ENCODE measurements around the gene CDH23. TPM values are rescaled to one million over a fixed set of nuclear protein-coding genes. Genes with fewer than 3 reads are reported as not detected.

The CDH23 gene
- total RNA-seq, 1 donor from 2014 or later = 10.3 TPM

DNA sequence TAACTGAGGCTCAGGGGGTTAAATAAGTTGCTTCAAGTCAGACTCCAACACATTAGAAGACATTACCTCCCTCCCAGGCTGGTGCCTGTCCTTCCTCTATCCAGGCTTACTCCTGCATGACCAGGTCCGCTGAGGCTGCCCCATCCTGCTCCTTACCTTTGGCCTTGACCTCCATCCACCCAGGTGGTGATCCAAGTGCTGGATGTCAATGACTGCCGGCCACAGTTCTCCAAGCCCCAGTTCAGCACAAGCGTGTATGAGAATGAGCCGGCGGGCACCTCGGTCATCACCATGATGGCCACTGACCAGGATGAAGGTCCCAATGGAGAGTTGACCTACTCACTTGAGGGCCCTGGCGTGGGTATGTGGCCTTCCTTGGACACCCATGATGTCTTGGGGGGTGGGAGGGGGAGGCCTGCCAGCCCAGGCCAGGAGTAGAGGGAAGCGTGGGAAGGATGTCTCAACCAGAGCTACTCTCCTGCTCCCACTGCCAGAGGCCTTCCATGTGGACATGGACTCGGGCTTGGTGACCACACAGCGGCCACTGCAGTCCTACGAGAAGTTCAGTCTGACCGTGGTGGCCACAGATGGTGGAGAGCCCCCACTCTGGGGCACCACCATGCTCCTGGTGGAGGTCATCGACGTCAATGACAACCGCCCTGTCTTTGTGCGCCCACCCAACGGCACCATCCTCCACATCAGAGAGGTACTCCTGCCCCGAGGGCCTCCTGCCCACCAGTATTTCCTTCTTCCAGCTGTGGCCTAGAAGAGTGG lies 406.2 kb downstream of the CDH23 start:
- Histone ChIP-seq H3K4me3 (no peak overlapping the region), H3K36me3 (no peaks in the 10 kb centered on the region), H3K27me3 (no peaks in the 10 kb centered on the region), H3K27ac (no peak overlapping the region), H3K4me1 (no peaks in the 10 kb centered on the region), H3K9me3 (no peaks in the 10 kb centered on the region)
- DNase-seq (ENCODE audit: extremely low spot score in 2 of 2) = no peak
- intact Hi-C loops (cut with DNase I) = loop anchor here (10.0 kb wide), 1 partner anchor 408 kb away; the partner anchor contains the start of gene CDH23
- TF ChIP-seq POLR2AphosphoS5 (IDR thresholded peaks at IDR 0.05; ENCODE audit: insufficient read depth in 1 of 2, low read depth in 1 of 2) = no peak
- TF ChIP-seq POLR2A (IDR thresholded peaks at IDR 0.05) = no peak
- TF ChIP-seq, protein P1, sequence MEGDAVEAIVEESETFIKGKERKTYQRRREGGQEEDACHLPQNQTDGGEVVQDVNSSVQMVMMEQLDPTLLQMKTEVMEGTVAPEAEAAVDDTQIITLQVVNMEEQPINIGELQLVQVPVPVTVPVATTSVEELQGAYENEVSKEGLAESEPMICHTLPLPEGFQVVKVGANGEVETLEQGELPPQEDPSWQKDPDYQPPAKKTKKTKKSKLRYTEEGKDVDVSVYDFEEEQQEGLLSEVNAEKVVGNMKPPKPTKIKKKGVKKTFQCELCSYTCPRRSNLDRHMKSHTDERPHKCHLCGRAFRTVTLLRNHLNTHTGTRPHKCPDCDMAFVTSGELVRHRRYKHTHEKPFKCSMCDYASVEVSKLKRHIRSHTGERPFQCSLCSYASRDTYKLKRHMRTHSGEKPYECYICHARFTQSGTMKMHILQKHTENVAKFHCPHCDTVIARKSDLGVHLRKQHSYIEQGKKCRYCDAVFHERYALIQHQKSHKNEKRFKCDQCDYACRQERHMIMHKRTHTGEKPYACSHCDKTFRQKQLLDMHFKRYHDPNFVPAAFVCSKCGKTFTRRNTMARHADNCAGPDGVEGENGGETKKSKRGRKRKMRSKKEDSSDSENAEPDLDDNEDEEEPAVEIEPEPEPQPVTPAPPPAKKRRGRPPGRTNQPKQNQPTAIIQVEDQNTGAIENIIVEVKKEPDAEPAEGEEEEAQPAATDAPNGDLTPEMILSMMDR (IDR thresholded peaks at IDR 0.05) = no peak

DNA sequence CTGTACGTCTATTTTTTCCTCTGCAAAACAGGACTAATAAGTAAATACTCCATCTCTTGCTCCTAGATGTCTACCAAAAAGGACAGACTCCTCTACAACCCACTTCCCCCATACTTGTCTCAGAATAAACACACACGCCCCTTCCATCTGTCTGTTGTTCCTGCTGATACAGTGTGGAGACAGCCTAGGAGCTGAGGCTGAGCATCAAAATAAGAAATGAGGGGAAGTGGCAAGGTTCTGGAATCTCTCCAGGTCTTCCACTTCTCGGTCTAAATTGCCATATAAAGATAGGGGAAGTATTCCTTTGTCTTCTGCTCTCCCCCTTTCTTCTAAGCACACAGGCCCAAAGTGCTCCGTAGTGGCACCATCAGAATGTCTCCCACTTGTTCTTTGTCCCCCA lies 407.4 kb downstream of the CDH23 start:
- DNase-seq (ENCODE audit: extremely low spot score in 2 of 2) = no peak
- H3K27me3 ChIP-seq = no peaks in the 10 kb centered on the region
- no peaks in the 10 kb centered on the region for H3K36me3 ChIP-seq
- H3K27ac ChIP-seq = no peak overlapping the region
- no peaks in the 10 kb centered on the region for H3K4me1 ChIP-seq
- TF ChIP-seq, protein P1 (IDR thresholded peaks at IDR 0.05) = no peak
- no peak for TF ChIP-seq POLR2A (IDR thresholded peaks at IDR 0.05)
- no peak for TF ChIP-seq POLR2AphosphoS5 (IDR thresholded peaks at IDR 0.05; ENCODE audit: insufficient read depth in 1 of 2, low read depth in 1 of 2)
- H3K4me3 ChIP-seq = no peak overlapping the region
- H3K9me3 ChIP-seq = no peaks in the 10 kb centered on the region
- intact Hi-C loops (cut with DNase I) = loop anchor here (10.0 kb wide), 1 partner anchor 409 kb away; the partner anchor contains the start of gene CDH23

DNA sequence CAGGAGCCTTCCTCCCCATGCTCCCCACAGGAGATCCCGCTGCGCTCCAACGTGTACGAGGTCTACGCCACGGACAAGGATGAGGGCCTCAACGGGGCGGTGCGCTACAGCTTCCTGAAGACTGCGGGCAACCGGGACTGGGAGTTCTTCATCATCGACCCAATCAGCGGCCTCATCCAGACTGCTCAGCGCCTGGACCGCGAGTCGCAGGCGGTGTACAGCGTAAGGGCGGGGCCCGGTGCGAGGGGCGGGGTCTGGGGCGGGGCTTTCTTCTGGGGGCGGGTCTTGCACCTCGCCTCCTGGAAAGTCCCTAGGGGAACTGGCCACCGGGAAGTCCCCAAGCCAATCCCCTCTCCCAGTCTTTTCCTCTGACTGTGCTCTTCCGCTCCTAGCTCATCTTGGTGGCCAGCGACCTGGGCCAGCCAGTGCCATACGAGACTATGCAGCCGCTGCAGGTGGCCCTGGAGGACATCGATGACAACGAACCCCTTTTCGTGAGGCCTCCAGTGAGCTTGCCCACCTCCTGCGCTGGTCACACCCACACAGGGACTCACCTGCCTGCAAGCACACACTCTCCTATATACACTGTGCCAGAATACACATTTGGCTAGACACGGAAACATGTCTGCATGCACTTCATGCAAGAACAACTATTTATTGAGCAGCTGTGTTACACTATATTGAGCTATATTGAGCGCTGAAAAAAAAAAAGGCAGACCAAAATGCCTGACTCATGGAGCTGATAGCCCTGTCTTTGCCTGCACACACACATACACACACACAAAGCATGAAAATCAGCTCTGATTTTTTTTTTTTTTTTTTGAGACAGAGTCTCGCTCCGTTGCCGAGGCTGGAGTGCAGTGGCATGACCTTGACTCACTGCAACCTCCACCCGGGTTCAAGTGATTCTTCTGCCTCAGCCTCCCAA lies 409.3 kb downstream of the CDH23 start:
- intact Hi-C loops (cut with DNase I) = loop anchor here (10.0 kb wide), 1 partner anchor 411 kb away; the partner anchor contains the start of gene CDH23
- H3K36me3 ChIP-seq = no peaks in the 10 kb centered on the region
- H3K9me3 ChIP-seq = no peaks in the 10 kb centered on the region
- no peak overlapping the region for H3K4me3 ChIP-seq
- no peak for DNase-seq (ENCODE audit: extremely low spot score in 2 of 2)
- no peaks in the 10 kb centered on the region for H3K27me3 ChIP-seq
- TF ChIP-seq, protein P1 (IDR thresholded peaks at IDR 0.05) = no peak
- no peak for TF ChIP-seq POLR2A (IDR thresholded peaks at IDR 0.05)
- no peak for TF ChIP-seq POLR2AphosphoS5 (IDR thresholded peaks at IDR 0.05; ENCODE audit: insufficient read depth in 1 of 2, low read depth in 1 of 2)
- H3K27ac ChIP-seq = no peak overlapping the region
- H3K4me1 ChIP-seq = no peaks in the 10 kb centered on the region

DNA sequence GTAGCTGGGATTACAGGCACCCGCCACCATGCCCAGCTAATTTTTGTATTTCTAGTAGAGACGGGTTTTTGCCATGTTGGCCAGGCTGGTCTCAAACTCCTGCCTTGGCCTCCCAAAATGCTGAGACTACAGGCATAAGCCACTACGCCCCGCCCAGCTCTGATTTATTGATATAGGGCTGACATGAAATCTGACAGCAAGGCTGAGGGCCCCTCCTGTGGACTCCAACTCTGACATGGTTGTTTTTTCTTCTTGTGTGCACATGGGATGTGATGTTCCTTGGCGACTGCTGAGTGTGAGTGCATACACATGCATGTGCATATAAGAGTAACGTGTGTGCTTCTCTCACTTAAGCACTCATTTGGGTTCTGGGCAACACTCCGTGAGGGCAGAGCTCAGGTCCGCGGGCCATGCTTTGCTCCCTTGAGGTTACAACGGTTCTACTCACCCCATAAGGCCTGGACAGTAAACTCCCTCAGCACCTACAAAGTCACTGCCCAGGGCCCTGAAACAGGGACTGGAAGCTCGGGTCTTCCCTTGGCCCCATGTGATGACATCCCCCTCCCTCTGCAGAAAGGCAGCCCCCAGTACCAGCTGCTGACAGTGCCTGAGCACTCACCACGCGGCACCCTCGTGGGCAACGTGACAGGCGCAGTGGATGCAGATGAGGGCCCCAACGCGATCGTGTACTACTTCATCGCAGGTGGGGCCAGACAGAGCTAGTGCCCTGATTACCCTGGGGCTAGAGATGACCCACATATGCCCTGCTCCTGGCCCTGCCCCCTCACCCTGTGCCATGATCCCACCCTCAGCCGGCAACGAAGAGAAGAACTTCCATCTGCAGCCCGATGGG lies 410.2 kb downstream of the CDH23 start:
- Histone ChIP-seq H3K4me3 (no peak overlapping the region), H3K9me3 (no peaks in the 10 kb centered on the region), H3K27me3 (no peaks in the 10 kb centered on the region), H3K4me1 (peaks cover 6% of the 10 kb centered on the region), H3K36me3 (no peaks in the 10 kb centered on the region), H3K27ac (no peak overlapping the region)
- DNase-seq (ENCODE audit: extremely low spot score in 2 of 2) = no peak
- intact Hi-C loops (cut with DNase I) = loop anchor here (10.0 kb wide), 1 partner anchor 412 kb away; the partner anchor contains the start of gene CDH23
- no peak for TF ChIP-seq POLR2A (IDR thresholded peaks at IDR 0.05)
- TF ChIP-seq, protein P1 (IDR thresholded peaks at IDR 0.05) = no peak

Data from vagina (tissue), 2 donors.